Right renal pelvis (tissue), 4 donors: ENCODE results near the gene MRPL10. TPM values are rescaled to one million over a fixed set of nuclear protein-coding genes. Genes with fewer than 3 reads are reported as not detected.
A peak's percentile ranks its signal among the peaks of the same experiment; 100 is the strongest.

ENCODE experiments used
- DNase-seq, 4 donors: peaks; one replicate each; pipeline ENCODE4 v3.0.0-alpha.2; 2013; ENCODE audit warnings: low read depth in 4 of 4, low spot score in 3 of 4, missing footprints in 1 of 4
- polyA plus RNA-seq, 4 donors: library from polyadenylated mRNA; unstranded; fragments of 120-200 nt; gene quantifications; one replicate each; pipeline ENCODE4 v1.2.1, GENCODE V29; 2013; ENCODE audit not compliant: insufficient read length in 4 of 4

The MRPL10 gene
- polyA plus RNA-seq, 4 donors: 54.5 to 63.0 (median 55.7) TPM

GRCh38 chr17:47841488-47842291, 10.3 kb upstream of the MRPL10 start:
- DNase-seq: no peak

DNA sequence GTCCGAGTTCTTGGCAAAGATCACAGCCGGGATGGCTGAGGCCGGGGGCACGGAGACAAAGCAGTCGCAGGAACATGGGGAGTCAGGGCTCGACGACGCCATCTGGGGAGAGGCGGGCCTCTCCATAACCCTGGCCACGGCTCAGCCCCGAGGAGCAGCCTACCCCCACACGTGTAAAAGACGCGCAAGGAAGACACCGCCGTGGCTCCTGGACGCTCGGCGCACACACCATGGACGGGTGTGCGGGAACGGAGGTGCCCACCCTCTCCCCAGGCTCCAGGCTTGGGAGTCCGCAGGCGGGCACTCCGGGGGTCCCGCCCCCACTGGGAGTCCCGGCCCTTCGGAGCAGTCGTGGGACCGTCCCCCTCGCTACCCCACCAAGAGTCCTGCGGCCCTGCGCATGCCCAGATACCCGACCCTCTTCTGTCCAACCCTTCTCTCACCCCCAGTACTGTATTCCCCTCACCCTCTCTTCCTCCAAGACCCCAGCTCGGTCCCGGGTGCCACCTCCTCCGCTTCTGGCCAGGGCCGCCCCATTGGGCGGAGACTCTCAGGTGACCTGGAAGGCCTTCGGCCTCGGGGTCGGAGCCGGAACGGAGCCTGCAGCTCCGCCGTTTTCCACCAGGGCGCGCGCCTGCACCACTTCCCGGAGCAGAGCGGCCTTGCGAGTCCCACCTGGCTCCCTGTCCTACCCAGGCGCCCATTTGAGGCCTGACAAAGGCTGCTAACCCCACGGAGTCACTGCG, 9.6 kb upstream of the MRPL10 start, which contains the start of gene SCRN2:
Gene SCRN2 (minus strand): TSS at position 532 of the 746 bp plus-strand sequence. CDS start 430 bp downstream, at position 102.
- DNase-seq: peak; percentile 70 to 83 (median 80)

DNA sequence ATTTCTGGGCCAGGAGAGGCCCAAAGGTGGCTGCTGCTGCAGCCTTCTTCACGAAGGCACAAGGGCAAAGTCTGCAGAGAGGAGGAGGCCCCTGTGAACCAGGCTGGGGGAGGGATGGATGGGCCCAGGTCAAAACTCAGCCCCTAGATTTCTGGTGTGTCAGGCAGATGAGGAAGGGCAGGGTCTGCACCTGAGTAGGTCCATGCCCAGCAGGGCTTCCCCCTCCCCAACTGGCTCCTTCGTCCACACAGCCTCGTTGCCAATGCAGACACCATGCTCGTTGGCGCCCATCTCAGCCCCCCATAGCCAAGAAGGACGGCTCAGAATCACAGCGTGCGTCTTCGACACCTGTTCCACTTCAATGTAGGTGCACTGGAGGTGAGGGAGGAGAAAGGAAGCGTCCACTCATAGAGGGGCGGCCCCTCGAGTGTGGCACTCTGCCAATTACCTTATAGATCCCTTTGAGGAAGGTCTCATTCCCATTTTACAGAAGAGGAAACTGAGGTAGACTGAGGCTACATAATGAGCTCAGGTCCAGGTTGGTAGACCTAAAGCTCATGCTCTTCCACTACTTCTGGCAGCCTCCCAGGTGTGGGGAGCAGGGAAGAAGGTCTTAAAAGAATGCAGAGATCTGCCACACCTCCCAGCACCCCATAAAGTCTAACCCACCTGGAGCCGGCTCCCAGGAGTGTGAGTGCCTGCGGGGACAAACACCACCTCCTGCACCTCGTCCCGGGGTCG, 8.8 kb upstream of the MRPL10 start:
- DNase-seq: no peak

DNA sequence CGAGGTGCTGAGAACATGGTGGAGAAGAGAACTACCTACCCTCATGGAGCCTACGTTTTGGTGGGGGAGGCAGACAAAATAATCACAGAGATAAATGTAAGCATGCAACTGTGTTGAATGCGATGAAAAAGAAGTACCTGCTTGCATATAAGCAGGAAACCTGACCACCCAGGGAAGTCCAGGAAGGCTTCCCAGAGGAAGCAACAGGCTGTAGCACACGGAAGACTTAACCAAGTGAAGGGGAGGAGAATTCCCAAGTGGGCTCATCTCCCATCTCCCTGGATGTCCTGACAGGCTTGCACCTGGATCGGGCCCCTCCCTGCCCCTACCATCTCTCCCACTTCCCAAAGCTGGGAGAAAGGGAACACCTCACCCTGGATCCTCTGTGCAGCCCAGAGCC, 7.7 kb upstream of the MRPL10 start:
- no peak for DNase-seq

DNA sequence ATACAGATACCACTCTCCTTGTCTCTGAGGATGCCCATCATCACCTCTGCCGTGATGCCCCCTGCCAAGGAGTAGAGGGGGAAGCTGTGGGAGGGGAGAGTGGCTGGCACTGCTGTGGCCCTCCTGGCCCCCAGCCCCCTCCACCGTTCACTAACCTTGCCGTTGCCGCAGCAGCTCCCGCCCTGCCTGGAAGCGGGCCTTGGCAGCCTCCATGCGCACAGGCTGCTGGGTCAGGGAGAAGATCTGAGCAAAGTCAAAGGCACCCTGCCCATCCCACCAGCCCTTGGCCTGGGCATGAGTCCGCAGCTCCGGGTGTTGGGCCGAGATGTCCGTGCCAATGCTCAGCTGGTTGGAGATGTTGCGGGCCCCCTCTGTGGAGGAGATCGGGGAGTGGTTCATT, 7.3 kb upstream of the MRPL10 start:
- DNase-seq: no peak

- DNase-seq: no peak
Observed at GRCh38 chr17:47837401-47838039, 6.2 kb upstream of the MRPL10 start.

GRCh38 chr17:47836601-47837000, 5.3 kb upstream of the MRPL10 start:
- DNase-seq: no peak

- no peak for DNase-seq
Observed at GRCh38 chr17:47834756-47835155, 3.4 kb upstream of the MRPL10 start.

DNA sequence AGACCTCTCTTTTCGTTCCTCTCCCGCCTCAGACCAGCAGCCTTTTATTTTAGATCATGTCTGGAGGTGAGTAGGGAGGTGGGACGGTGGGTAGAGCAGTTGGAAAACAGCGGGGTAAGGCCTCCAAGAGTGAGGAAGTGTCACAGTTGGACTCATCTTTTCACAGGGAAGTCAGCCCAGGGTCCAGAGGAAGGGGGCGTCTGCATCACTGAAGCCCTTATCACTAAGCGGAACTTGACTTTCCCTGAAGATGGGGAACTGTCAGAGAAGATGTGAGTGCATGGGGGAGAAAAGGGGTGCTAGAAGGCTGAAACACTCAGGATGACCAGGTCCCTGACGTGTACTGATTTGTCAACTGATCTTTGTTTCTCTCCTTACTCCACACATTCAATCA, 590 bp upstream of the MRPL10 start:
- DNase-seq: no peak

DNA sequence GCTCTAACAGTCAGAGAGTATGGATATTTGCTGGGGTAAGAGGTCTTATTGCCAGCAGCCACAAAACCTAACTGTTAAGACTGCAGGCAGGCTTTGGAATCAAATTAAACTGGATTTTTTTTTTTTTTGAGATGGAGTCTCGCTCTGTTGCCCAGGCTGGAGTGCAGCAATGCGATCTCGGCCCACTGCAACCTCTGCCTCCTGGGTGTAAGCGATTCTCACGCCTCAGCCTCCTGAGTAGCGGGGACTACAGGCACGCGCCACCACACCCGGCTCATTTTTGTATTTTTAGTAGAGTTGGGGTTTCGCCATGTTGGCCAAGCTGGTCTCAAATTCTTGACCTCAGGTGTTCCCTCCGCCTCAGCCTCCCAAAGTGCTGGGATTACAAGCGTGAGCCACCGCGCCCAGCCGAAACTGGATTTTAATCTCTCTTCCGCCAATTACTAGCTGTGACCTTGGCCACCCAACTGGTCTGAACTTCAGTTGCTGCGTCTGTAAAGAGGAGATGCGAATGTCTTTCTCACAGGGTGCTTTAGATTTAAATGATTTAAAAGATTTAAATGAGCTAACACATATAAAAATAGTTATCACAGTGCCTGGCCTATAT, 842 bp downstream of the MRPL10 start:
- DNase-seq: no peak

GRCh38 chr17:47829870-47830269, 1.5 kb downstream of the MRPL10 start:
- DNase-seq: no peak

DNA sequence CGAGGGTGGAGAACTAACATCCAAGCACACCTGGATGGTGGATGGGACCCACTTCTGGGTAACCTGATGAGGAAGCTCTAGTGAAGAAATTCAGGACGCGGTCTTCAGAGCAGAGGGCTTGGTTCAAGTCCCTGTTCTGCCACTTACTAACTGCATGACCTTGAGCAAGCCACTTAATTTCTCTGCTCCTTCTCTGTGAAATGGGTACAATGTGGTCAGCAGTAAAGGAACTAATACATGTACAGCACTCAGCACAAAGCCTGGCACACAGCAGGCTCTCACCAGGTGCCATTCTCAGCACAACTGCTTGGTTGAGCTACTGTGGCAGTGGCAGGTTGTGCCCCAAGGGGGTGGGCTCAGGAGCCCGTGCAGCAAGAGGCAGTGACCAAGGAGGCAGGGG, 7.8 kb downstream of the MRPL10 start:
- no peak for DNase-seq

DNA sequence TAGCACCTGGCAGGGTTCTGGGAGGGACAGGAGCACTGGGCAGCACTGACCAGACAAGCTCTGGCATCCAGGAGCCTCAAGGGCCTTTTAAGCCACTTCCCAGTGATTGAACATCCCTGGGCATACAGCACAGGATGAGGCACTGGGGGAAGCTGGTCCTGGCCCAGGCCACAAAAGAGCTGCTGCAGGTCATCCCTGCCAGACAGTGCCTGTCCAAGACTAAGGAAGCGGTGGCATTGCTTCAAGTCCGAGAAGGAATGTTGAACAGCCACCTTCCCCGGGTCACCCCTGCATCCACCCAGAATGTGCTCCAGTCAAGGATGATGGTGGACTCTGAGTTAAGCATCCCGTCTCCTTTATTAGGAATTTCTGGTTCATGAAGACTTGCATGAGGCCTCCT, 8.6 kb downstream of the MRPL10 start:
- DNase-seq: no peak

DNA sequence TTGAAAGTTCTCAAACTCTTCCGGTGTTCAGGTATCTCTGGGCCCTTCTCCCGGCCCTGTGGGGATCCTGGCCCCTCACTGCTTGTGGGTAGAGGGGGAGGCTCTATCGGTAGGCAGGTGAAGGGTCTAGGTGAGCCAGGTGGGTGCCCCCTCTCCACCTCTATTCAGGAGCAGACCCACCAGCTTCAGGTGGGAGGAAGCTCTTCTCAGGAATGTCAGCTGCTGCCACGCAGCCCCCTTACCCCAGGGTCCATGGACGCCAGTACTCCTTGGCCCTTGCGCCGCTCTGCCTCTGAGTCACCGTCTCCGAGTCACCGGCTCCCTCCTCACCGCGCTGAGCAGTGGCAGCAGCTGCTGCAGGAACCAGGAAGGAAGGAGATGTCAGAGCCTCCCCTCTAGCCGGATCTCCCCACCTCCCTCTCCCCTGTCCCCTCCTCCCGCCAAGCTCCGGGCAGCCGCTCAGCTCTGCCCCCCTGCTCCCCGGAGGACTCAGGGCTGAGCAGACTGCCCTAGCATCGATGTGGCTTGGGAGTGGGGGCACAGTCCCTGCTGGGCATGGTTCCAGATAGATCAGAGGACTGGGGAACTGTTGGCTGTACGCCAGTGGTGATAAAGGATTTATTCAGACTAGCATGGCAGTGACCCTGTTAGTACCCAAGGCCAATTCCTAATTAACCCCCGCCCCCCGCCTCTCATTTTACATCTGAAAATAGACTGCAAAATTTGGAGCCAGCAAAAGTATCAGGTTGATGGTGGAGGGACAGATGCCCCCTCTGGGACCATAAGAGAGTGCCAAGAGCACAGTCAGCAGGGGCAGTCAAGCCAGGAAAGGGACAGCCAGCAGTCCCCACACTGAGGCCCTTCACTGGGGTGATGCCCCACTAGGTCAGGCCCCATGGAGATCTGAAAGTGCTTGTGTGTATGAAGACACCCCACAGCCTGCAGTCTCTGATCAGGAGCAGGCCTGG, 9.6 kb downstream of the MRPL10 start, which contains the start of gene OSBPL7:
Gene OSBPL7 (minus strand): TSS at position 371 of the 968 bp plus-strand sequence. CDS start 1,516 bp downstream, outside the sequence.
- peak in 2 of 4 donors; percentile 51 to 61 for DNase-seq

DNA sequence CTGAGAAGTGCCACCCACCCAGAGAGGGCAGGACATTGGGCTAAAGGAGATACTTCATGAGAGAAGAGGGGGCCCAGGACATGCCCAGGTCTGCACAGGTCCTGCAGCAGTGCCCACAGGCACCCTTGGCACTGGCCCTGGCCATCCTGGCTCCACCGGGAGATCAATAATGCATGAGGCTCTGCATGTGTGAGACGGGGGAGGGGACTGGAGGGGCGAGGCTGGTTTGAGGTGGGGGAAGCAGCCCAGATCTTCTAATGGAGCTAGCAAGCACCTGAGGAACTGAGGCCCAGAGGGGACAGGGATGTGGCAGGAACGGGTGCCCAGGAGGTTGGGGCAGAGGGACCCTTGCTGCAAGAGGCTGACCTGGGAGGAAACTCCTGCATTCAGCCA, 10.3 kb downstream of the MRPL10 start:
- no peak for DNase-seq

DNA sequence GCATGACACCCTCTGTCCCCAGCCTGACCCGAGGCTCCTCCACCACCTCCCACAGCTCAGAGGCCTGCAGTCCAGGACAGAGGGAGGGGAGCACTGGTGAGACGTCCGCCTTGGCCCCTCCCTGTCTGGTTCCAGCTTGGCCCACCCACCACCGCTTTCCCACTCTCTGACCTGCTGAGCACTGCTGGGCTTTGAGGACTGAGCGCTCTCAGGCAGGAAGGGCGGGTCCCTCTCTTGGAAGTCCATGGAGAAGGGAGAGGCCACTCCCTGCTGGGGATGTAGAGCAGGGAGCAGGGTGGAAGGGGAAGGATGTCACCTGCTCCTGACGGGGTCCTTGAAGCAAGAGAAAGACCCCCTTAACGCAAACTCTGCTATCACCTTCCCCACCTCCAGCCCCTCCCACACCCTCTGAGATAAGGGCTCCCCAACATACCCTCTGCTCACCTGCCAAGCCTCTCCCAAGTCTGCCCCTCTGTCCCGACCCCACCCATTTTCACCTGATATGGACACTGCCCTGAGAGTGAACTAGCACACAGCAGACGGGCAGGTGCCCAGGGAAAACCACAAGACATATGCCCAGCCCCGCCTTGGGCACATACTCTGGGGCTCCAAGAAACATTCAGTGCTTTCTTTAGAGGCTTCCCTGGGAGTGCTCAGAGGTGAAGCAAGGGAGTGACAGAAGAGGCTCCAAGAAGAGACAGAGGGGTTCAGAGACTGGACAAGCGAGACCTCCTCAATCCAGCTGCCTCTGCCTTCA, 11.1 kb downstream of the MRPL10 start:
- no peak for DNase-seq

DNA sequence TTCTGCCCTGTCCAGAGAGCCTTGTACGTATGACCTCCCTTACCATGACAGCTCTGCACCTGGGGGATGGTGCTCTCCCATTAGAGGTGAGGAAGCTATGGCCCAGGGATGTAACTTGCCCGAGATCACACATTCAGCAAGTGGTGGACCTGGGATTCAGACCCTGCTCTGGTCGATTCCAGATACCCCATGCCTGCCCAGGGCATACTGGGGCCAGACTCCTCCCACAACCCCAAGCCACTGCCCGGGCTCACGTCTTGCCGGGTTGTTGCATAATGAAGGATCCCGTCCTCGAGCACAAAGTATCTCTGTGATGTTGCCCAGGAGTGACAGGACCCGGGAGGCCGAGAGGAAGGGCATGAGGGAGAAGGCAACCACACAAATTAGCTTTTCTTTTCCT, 11.9 kb downstream of the MRPL10 start:
- no peak for DNase-seq

GRCh38 chr17:47818002-47818695, 13.2 kb downstream of the MRPL10 start:
- no peak for DNase-seq
